Rectal smooth muscle tissue (tissue), 1 donor: ENCODE measurements around the gene NECTIN1.

Source experiments
- H3K27ac ChIP-seq: one replicate; pipeline ENCODE4 v1.7.0; 2013; ENCODE audit warnings: low read depth, low read length, inconsistent platforms
- H3K27me3 ChIP-seq: one replicate; pipeline ENCODE4 v1.7.0; 2013; ENCODE audit warnings: low read length; ENCODE audit not compliant: control insufficient read depth, insufficient read depth
- H3K36me3 ChIP-seq: one replicate; pipeline ENCODE4 v1.7.0; 2013; ENCODE audit warnings: low read length; ENCODE audit not compliant: control insufficient read depth, insufficient read depth
- H3K4me1 ChIP-seq: one replicate; pipeline ENCODE4 v1.7.0; 2013; ENCODE audit warnings: low read length; ENCODE audit not compliant: control insufficient read depth, insufficient read depth
- H3K4me3 ChIP-seq: one replicate; pipeline ENCODE4 v1.7.0; 2013; ENCODE audit warnings: low read length
- H3K9ac ChIP-seq: one replicate; pipeline ENCODE4 v1.7.0; 2013; ENCODE audit warnings: low read length

Gene NECTIN1

DNA sequence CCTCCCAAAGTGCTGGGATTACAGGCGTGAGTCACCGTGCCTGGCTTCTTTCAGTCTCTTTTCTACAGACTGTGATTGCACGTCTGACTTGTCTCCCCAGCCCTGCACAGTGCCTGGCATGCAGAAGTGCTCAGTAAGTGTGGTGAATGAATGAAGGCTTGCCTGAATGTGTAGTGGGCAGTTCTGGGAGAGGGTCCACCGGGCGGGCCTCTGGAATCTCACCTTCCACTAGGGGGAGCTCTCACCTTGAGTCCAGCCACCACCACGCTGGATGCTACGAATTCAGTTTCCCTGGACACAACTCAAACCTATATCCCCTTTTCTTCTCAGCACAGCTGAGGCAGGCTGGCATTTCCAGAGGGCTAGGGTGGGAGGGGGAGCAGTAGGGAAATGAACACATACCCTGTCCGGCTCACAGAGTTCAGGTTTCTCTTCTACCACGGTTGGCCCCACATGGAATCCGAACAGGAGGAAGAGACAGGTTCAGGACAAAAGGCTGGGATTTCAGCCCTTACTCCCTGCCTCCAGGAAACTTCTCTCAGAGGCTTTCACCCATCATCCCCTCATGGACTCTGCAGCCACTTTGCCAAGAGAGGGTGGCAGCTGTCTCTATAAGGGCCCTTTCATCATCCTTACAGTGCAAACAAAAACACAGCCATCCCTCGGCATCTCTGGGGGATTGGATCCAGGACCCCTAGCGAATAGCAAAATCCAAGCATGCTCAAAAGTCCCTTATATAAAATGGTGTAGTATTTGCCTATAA, 86.8 kb downstream of the NECTIN1 start:
- Histone ChIP-seq H3K4me1 (no peaks in the 10 kb centered on the region), H3K9ac (no peak overlapping the region)

DNA sequence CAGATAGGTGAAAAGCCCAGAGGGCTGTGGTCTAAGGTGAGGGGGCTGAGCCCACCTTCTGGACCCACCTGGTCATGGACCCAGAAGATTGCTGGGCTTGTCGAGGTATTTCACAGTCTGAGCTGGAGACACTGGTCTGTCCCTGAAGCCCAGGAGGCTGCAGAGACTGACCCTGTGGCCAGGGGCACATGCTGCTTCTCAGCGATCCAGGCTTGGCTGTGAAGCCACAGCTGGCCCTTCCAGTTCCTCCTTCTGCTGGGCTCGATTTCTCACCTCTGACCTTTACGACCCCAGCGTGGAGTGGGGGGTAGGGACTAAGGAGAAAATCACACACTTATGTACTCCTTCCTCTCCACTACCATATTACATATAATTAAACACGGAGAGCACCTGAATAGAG, 88.5 kb downstream of the NECTIN1 start:
- Histone ChIP-seq H3K4me1 (no peaks in the 10 kb centered on the region), H3K27me3 (no peaks in the 10 kb centered on the region), H3K36me3 (no peaks in the 10 kb centered on the region), H3K9ac (no peak overlapping the region), H3K4me3 (no peak overlapping the region), H3K27ac (no peak overlapping the region)

More for the DNA sequence above, 86.8 kb downstream of the NECTIN1 start:
- no peaks in the 10 kb centered on the region for H3K27me3 ChIP-seq
- H3K36me3 ChIP-seq = no peaks in the 10 kb centered on the region
- H3K27ac ChIP-seq = no peak overlapping the region
- no peak overlapping the region for H3K4me3 ChIP-seq

DNA sequence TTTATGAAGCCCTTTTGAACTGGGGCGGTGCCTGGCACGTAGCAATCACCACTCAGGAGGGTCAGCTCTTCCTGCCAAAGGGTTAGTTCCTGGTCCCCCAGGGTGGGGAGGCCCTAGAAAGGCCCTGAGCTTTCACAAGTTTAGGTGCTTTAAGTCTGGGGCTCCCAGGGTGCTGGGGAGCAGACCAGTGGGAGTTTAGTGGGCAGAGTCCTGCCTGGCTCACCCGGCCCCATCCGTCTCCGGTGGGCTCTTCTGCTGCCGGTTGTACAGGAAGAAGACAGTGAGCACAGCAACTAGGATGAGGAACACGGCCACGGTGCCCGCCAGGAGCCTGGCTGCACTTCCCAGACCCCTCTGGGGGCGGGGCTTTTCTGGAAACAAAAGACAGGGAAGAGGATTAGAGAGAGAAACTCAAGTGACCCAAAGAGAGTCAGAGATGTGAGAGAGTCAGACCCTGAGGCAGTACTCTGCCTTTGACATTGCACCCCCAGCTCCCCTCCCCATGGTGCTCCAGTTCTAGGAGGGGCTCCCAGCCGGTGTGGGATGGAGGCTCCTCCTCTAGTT, 89.3 kb downstream of the NECTIN1 start:
- Histone ChIP-seq H3K36me3 (no peaks in the 10 kb centered on the region), H3K27me3 (no peaks in the 10 kb centered on the region), H3K4me3 (no peak overlapping the region), H3K27ac (no peak overlapping the region), H3K4me1 (no peaks in the 10 kb centered on the region), H3K9ac (no peak overlapping the region)

DNA sequence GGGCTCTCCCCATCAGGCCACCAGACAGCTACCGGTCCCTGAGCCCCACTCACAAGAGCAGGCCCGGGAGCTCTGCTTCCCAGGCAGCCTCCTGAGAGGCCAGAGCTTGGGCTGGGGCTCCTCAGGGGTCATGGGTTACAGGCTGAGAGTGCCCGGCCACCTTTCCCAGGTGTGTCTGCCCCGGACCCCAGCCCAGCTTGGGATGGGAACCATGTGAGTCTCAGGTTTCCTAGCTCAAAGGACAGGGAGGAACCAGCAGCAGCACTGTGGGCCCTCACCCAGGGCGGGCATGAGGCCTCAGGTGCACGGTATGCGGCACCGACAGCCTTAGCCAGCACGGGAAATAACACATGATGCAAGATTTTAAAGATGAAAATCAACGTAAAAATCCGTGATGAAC, 90.1 kb downstream of the NECTIN1 start:
- Histone ChIP-seq H3K36me3 (no peaks in the 10 kb centered on the region), H3K9ac (no peak overlapping the region), H3K4me3 (no peak overlapping the region), H3K27me3 (no peaks in the 10 kb centered on the region), H3K4me1 (no peaks in the 10 kb centered on the region), H3K27ac (no peak overlapping the region)

DNA sequence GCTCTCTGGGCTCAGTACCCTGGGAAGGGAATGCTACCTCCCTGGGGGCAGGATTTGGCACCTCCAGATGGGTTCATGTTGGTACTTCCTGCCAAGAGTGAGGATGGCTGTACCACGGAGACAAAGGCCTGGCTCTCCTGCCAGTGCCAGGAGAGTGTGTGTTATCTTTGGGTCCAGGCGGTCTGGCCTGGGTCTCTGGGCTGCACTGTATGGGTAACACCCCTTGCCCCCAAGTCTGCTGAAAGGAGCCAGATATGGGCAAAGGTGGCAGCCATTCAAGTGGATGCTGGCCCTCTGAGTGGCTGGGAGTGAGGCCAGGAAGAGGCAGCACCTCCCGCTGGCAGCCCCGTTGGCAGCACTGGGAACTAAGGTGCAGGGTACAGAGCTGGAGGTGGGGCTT, 91.5 kb downstream of the NECTIN1 start:
- no peaks in the 10 kb centered on the region for H3K36me3 ChIP-seq
- H3K27ac ChIP-seq = no peak overlapping the region
- no peaks in the 10 kb centered on the region for H3K4me1 ChIP-seq
- no peak overlapping the region for H3K4me3 ChIP-seq
- H3K27me3 ChIP-seq = no peaks in the 10 kb centered on the region
- no peak overlapping the region for H3K9ac ChIP-seq

DNA sequence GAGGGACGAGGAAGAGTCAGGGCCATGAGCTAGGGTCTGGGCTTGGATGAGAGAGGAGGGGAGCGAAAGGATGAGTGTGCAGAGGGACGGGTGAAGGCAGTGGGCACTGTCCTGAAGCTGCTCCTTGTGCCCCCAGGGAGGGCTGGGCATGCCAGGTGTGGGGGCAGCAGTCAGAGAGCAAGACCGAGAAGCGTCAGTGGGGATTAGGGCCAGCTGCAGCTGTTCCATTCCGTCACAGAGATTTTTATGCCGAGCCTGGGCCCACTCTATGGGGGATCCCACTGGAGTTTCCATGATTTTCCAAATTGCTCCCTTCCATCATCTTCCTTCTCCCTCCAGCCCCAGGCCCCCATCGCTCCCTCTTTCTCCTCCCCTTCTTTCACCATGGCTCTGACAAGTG, 93.2 kb downstream of the NECTIN1 start:
- Histone ChIP-seq H3K36me3 (no peaks in the 10 kb centered on the region), H3K27ac (no peak overlapping the region), H3K4me1 (no peaks in the 10 kb centered on the region), H3K9ac (no peak overlapping the region), H3K4me3 (no peak overlapping the region), H3K27me3 (no peaks in the 10 kb centered on the region)

DNA sequence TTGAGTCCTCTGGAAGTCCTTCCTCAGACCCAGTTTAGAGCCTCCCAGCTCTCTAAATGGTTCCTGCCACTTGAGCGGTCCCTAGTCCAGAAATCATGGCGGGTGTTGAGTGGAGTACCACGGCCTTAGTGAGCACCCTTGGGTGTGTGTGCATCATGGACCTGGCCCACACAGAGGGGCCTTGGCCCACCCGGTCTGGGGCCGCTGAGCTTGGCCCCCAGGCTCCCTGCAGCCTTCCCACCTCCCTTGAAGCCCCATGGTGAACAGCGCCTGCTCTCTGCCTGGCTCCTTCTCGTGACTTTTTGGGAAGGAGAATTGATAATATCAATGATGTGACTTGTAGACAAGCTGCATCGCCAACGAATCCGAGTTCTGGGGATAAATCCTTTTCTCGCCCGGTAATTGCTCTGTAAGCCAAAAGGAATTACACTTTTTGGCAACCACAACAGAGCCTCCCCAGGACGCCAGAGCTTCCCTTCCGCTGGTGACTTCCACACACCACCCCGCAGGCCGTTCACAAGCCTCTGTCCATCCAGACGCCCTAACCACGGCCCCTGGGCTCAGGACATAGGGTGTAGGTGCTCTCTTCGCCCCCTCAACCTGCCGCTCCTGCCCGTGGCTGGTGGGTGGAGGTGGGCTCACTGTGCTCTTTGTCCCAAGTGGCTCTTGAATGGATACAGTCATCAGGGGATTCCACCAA, 93.8 kb downstream of the NECTIN1 start:
- no peaks in the 10 kb centered on the region for H3K36me3 ChIP-seq
- H3K27me3 ChIP-seq = no peaks in the 10 kb centered on the region
- H3K27ac ChIP-seq = no peak overlapping the region
- H3K4me1 ChIP-seq = no peaks in the 10 kb centered on the region
- no peak overlapping the region for H3K4me3 ChIP-seq
- H3K9ac ChIP-seq = no peak overlapping the region

DNA sequence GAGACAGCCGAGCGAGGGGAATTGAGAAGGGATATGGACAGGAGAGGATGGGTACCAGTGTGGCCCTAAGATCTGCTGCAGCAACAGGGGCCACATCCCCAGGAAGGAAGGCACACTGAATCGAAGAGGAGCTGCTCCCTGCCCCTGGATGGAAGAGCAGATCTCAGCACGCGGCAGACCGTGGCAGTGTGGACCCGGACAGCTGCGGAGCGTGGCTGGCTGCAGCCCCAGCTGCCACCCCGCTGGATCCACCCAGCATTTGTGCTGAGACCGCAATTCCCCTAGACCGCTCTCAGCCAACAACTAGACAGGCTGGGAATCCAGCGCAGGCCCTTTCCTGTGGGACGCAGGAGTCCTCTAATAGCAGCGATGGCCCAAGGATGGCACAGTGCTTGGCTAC, 94.7 kb downstream of the NECTIN1 start:
- H3K9ac ChIP-seq = no peak overlapping the region
- H3K36me3 ChIP-seq = no peaks in the 10 kb centered on the region
- no peaks in the 10 kb centered on the region for H3K4me1 ChIP-seq
- no peaks in the 10 kb centered on the region for H3K27me3 ChIP-seq
- H3K4me3 ChIP-seq = no peak overlapping the region
- no peak overlapping the region for H3K27ac ChIP-seq

DNA sequence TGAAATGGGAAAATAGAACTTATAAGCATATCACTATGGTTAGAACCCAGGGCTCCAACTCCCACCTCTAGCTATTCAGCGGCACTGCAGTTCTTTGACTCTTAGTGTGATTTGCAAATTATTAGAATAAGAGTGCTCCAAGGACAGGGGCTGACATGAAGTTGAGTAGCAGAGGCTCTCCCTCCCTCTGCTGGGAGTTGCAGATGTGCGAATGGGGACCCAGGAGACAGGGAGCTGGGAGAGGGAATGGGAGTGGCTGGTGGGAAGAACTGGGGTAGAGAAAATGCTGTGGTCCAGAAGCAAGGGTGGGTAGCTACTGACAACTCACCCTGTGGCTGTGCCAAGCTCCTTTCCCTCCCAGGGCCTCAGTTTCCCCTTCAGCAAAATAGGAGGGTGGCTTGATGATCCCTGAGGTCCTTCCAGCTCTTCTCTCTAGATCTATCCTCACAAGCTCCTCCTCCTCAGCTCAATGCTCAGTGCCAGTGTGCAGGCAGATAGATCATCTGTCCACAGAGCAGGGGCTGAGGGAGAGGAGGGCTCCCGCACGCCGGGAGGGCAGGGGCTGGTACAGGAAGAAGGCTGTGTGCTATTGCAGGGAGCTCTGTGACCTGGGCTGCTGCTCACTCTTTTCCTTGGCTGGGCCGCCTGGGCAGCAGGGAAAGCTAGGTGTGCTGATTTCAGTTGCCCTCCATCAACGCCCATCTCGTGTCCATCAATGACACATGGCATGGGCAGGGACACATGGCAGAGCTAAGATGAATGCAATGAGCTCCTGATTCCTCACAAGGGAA, 99.0 kb downstream of the NECTIN1 start:
- H3K4me3 ChIP-seq = no peak overlapping the region
- H3K36me3 ChIP-seq = no peaks in the 10 kb centered on the region
- no peak overlapping the region for H3K9ac ChIP-seq

DNA sequence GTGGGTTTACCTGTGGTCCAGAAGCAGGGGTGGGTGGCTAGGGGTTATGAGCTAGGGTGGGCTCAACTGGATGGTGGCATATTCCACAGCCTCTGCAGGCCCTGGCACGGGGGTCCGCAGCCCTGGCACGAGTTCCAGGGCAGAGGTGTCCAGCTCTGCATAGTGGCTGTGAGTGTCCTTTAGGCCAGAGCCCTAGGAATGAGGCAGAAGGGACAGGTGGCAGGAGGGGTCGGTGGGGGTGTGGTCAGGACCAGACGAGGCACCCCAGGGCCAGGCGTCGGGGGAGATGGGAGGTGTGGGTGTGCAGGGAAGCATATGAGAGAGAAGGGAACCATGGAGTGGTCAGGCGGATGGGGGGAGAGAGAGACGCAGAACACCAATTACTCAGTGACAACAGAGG, 99.9 kb downstream of the NECTIN1 start:
- H3K4me3 ChIP-seq = no peak overlapping the region

More for the DNA sequence above, 99.0 kb downstream of the NECTIN1 start:
- H3K27me3 ChIP-seq = no peaks in the 10 kb centered on the region
- H3K4me1 ChIP-seq = no peaks in the 10 kb centered on the region
- H3K27ac ChIP-seq = no peak overlapping the region

DNA sequence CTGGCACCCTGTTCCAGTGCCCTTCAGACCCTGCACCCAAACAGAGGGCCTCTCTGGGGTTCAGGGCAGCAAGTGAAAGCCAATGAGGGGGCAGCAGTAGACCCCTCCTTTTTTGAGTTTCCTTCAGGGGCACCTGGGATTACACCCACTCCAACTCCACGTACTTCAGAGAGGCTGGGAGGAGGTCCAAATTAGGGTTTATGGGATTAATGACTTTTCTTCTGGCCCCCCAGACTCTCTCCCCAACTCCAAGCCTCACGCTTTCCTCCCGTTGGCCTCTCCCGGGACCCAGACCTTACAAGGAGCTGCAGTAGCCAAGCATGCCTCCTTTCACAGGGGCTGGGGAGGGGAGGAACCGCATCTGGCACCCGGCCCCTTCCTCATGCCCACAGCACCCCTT, 101.7 kb downstream of the NECTIN1 start:
- H3K27me3 ChIP-seq = no peaks in the 10 kb centered on the region
- H3K36me3 ChIP-seq = no peaks in the 10 kb centered on the region
- no peak overlapping the region for H3K27ac ChIP-seq
- no peaks in the 10 kb centered on the region for H3K4me1 ChIP-seq
- H3K9ac ChIP-seq = no peak overlapping the region
- no peak overlapping the region for H3K4me3 ChIP-seq

More for the DNA sequence above, 99.9 kb downstream of the NECTIN1 start:
- Histone ChIP-seq H3K4me1 (no peaks in the 10 kb centered on the region), H3K36me3 (no peaks in the 10 kb centered on the region), H3K27ac (no peak overlapping the region), H3K27me3 (no peaks in the 10 kb centered on the region), H3K9ac (no peak overlapping the region)

DNA sequence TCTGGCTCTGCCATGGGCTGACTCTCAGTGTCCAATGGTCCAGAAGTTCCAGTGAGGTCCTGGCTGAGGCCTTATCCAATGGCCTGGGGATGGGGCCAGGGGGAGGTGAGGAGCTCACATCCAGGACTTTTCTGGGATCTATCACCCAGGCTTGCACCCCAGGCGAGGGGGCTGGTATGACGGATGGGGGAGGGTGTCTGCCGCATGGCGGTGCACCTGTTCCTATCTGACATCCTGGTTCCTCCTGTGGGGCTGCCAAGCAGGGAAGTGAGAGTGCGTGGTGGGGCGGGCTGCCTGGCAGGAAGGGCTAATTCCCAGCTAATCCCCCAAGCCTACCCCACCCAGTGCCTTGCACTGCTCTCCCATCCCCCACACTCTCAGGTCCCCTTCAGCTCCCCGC, 102.1 kb downstream of the NECTIN1 start:
- Histone ChIP-seq H3K36me3 (no peaks in the 10 kb centered on the region), H3K27ac (no peak overlapping the region), H3K9ac (no peak overlapping the region), H3K27me3 (no peaks in the 10 kb centered on the region), H3K4me1 (no peaks in the 10 kb centered on the region), H3K4me3 (no peak overlapping the region)
